ENCODE results near the gene ZNF618.

- no peak for TF ChIP-seq EZH2 (IDR thresholded peaks at IDR 0.05; ENCODE audit: borderline replicate concordance, low read depth, low read length, poor library complexity, severe bottlenecking)
- TF ChIP-seq, protein P1, sequence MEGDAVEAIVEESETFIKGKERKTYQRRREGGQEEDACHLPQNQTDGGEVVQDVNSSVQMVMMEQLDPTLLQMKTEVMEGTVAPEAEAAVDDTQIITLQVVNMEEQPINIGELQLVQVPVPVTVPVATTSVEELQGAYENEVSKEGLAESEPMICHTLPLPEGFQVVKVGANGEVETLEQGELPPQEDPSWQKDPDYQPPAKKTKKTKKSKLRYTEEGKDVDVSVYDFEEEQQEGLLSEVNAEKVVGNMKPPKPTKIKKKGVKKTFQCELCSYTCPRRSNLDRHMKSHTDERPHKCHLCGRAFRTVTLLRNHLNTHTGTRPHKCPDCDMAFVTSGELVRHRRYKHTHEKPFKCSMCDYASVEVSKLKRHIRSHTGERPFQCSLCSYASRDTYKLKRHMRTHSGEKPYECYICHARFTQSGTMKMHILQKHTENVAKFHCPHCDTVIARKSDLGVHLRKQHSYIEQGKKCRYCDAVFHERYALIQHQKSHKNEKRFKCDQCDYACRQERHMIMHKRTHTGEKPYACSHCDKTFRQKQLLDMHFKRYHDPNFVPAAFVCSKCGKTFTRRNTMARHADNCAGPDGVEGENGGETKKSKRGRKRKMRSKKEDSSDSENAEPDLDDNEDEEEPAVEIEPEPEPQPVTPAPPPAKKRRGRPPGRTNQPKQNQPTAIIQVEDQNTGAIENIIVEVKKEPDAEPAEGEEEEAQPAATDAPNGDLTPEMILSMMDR (conservative IDR thresholded peaks at IDR 0.05; ENCODE audit: low read depth, low read length) = no peak
Observed at GRCh38 chr9:114061830-114062474, 185.8 kb downstream of the ZNF618 start.

Data from A673 (cell line).